Activated T-cell treated with anti-CD3 and anti-CD28 coated beads for 48 hours (primary cell): Measurements from ENCODE around the gene ABCC5.
"Not testable (repeated sequence)": the region's sequence is repeated elsewhere in the genome, so short reads cannot be mapped to it uniquely, and the experiment has no call there.

Experiments
- DNase-seq: peaks from one replicate; pipeline ENCODE4 v3.0.0-alpha.2; 2020; ENCODE audit warnings: low read depth

ABCC5 gene

DNA sequence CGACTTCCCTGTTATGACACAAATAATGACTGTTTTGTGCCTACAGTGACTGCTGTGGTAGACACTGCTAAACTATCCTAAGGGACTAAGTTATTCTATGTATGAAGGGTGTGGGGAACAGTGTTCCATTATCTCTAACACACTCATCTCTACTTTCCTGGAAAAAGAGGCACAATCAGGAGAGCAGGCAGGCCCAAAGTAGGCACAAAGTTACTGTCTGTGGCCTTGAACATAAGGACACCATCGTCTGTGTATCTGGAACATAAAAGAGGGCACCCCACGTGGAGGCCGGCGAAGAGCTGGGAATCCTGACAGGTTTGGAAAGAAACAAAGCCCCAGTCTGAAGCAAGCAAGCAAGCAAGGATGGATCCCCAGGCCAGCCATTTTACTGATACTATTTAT is 1.5 kb downstream of the ABCC5 start:
- no peak for DNase-seq

DNA sequence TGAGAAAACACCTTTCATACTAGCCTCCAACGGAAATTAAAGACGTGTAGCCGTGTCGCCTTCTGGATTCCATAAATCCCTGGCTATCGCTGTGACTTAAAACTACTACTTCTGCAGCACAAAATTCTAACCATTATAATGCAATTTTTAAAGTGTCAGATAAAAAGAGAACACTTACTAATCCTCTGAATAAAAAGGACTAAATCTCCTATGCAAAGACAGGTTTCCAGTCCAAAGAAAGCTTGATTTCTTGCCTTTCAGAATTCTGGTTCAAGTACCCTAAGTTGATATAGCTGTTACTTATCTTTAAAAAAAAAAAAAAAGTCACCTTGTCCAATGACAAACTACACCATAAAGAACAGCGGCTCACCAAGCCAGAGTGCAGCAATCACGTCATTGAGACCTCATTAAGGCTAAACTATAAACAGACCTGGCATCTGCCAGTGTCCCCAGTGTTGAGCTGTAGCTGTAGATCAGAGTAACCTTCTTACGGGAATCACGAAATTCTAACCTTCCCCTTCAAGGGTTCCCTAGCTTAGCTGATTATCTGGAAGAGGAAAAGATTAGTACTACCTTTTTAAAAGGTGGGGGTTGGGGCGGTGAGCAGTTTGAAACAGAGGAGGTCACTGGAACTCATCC is 2.2 kb downstream of the ABCC5 start:
- DNase-seq: no peak

DNA sequence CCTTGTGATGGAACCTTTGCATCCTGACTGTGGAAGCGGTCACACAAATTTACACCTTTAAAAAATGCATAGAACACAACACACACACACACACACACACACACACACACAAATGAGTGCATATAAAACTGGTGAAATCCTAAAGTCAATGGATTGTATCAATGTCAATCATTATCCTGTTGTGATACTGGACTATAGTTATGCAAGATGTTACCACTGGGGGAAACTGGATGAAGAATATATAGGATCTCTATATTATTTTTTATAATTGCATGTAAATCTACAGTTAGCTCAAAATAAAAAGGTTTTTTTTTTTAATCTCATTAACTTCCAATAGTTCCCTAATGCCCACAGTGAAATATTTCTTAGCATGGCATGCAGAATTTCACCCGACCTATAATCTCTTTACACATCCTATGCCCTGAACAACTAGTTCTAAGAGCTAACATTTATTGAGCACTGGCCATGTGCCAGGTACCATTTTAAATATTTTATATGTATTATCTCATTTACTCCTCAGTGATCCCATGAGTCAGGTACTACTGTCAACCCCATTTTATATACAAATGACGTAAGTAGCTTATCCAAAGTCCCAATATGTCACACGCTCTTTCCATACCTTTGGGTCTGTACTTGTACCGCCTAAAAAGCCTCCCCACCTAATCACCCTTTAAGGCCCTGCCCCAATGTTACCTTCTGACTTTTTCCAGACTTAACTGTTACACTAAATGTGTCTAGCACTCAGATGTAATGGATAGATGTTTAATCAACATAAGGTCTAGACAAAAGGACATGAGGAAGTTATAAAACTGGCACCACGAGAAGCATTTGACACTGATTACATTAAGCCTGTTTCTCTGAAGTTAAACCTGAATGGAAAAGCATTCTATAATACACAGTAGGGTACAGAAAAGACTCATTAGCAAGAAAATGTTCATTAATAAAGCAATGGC is 5.5 kb downstream of the ABCC5 start:
- no peak for DNase-seq

DNA sequence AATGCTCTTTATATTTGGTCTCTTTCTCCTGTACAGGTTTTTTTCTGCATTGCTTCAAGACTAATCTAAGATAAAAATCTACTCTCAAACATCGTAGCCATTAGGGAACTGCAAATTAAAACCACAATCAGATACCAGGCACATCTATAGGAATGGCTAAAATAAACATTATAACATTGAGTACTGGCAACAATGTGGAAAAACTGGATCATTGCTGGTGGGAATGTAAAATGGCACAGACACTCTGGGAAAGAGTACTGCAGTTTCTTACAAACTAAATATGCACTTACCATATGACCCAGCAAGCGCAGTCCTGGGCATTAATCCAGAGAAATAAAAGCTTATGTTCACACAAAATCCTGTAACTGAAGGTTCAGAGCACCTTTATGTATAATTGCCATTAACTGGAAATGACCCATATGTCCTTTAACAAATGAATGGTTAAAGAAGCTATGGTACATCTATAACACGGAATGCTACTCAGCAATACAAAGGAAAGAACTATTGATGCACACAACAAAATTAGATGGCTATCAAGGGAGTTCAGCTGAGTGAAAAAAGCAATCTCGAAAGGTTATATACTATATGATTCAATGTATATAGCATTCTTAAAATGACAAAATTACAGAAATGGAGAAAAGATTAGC is 6.3 kb downstream of the ABCC5 start:
- no peak for DNase-seq

DNA sequence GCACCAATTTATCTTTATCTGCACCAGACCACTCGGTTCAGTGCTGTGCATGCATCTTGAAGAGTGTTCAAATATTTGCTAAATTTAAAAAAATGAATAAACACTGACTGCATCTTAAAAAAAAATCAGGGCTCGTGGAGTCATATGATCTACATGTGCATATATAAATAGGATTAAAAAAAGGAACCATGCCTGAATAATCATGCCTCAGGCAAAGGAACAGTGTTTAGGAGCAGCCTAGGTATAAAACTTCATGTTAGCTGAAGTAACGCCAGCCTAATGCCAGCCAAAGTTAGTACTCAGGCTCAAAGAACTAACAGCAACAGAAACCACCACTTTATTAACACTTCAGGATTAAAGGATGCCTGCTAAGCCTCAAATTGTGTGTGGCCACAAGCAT is 9.5 kb downstream of the ABCC5 start:
- DNase-seq: no peak

DNA sequence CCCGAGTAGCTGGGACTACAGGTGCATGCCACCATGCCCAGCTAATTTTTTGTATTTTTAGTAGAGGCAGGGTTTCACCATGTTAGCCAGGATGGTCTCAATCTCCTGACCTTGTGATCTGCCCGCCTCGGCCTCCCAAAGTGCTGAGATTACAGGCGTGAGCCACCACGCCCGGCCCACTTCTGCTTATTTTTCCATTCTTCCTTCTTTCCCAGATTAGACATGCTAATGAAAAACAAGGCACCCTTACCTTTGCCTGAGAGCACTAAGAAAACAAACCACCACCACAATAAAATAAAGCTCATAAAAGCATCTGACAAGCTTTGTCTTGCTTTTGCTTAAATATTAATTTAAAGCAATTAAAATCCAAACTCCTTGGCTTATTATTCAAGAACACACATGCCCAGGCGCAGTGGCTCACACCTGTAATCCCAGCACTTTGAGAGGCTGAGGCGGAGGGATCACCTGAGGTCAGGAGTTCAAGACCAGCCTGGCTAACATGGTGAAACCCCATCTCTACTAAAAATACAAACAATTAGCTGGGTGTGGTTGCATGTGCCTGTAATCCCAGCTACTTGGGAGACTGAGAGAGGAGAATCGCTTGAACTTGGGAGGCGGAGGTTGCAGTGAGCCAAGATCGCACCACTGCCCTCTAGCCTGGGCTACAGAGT is 10.4 kb downstream of the ABCC5 start:
- not testable (repeated sequence) for DNase-seq

DNA sequence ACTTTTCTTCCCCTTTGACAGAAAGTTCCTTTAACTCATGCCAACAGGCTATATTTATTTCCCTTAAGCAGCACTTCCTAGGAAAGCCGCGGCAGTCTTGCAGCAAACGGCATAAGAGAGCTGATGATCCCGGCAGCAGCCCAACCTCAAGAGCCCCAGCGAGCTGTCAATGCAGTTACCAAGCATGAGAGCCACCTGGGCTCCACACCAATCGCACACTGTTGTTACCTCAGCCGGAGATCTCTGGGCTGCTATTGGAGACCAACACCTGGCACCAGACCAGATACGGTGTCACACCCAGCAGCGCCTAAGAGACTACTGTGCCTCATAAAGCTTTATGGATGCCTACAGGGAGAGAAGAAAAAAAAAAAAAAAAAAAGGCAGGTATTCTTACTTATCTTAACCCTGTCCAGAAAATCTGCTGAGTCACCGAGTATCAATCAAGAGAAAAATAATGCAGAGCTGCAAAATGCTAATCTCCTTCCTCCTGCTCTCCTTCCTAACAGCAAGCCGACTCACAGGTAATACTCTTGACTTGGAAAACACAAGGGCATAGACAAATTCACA is 11.7 kb downstream of the ABCC5 start:
- DNase-seq: no peak

DNA sequence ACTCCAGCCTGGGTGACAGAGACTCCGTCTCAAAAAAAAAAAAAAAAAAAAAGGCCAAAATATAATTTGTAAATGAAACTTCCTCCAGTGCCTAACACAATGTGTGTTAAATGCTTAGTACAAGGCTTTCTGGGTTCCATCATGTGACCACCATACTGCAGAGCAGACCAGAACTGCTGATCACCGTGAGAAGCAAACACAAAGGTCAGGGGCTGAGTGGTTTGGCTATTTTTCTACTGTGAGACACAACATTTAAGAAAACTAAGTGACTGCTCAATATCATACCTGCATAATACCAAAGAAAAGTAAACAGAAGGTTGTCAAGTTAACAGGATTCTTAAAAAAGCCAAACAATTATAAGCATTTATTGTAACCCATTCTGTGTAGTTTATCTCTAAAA is 13.2 kb downstream of the ABCC5 start:
- DNase-seq: no peak

DNA sequence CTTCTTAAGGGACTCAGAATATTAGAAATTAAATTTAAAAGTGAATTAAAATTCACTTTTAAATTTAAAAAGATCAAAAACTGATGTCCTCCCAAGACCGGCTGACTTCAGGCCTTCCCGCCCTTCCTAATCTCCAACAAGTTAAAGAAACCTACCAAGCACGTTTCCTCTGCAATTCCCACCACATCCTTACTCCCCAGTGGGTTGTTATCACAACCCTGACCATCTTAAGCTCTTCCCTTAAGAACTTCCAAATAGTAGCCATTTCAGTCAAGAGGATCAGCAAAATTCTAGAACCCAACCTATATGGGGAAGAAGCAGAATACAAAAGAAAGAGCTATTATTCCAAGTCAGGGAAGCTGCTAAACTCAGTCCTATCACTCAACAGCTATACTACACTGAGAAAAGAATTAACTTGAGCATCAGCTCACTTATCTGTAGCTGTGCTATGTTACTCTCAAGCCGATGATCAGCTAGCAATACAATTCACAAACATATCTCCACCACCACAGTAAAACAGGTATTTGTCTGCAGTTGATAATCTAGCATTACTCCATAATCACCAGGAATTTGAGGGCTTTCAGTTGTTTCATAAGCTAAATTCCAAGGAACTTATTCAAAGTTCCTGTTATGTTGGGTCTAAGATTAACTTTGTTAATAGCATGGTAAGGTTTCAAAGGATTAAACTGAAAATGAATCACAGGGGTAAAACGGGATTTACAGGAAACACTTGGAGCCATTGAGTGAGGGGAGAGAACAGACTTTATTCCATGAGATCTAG is 14.3 kb downstream of the ABCC5 start:
- DNase-seq: no peak

DNA sequence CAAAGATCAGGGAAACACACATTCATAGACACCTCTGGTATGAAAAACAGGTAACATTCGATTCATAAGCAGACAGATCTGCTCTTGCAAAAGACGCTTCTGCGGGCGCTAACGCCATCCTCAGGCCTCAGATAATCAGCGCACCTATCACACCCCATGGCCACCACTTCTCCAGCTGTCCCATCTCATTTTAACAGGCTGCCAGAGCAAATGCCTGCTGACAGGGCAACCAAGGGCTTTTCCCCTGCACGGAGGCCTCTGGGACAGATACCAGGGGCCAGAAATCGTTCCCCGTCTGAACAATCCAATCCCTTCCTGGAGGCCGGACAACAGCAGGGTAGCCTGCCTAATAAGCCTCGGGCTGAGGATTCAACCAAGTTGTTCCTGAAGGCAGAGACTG is 15.2 kb downstream of the ABCC5 start:
- no peak for DNase-seq

DNA sequence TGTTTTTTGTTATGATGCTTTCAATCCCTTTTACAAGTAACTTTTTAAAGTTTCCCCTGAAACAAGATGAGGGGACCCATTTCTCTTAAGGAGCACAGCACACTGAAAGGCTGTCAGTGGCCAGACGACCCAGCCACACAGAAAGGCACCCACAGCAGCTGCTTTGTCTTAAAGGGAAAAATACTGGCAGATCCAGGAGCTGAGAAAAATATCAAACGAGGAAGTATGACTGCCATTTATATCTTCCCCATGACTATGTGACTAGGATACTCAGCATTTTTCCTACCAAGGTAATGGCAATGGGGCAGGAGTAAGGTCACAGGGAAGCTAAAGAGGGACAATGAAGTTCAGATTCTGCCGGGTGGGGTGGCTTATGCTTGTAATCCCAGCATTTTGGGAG is 15.9 kb downstream of the ABCC5 start:
- DNase-seq: no peak

DNA sequence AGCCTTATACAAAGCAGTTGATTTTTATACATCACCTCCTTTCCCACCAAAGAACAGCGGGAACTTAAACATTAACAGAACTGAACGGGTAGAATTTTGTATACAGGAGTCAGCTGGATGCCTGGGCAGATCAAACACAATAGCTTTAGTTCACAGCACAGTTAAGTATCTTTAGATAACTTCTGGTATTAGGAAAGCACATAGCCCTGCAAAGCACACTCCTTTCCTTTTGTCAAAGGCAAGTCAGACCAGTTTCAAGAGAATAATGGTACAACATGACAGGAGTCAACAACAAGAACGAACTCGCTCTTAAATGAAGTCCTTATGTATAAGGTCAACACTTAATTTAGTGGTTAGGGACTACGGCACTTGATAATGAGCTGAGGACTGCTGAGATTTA is 26.3 kb downstream of the ABCC5 start:
- DNase-seq: no peak

DNA sequence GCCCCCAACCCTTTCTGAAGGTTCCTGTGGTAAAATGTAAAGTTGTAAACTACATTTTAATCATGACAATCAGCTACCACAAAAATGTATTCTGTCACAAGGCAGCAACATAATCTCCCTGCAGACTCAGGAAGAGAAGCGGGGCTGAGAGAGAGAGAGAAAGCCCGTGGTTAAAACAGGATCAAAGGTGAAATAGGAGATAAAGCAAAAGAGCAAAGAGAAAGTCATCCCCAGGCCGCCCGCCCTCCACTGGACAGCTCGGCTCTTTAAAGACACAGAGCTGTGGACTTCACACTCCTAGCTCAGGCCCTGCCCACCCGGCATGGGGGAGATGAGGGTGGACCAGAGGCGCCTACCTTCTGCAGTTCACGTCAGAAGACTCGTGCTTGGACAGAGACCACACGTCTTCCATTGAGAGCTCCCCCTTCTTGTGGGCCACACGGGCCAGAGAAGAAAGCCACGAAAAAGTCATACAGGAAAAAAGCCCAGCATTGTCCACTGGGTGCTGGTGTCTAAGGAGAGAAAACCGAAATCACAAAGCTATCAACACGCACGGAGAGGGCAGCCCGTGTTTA is 29.4 kb downstream of the ABCC5 start:
- no peak for DNase-seq

DNA sequence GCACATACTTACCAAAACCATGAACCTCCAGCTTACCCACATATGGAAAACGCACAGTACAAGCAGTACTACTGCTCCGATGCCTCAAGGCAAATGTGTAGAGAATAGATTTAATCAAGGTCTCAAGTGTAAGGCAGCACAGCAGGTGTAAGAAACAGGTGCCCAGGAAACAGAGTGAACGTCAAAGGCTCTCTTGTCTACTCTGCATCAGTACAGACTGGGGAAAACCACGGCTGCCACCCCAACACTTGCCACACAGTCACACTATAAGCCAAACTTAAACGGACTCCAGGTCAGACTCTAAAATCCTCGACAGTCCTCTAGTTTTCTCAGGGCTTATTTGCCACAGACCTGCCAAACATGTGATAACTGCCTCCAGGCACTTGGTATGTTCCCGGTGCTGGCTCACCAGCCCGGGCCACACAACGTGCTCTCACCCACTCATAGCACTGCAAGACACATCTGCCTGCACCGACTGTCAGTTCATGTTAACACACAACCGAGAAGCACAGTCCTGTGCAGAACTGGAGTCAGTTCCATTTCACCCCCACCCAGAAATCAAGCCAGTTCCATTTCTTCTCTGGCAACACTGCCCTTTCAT is 30.6 kb downstream of the ABCC5 start:
- DNase-seq: no peak

DNA sequence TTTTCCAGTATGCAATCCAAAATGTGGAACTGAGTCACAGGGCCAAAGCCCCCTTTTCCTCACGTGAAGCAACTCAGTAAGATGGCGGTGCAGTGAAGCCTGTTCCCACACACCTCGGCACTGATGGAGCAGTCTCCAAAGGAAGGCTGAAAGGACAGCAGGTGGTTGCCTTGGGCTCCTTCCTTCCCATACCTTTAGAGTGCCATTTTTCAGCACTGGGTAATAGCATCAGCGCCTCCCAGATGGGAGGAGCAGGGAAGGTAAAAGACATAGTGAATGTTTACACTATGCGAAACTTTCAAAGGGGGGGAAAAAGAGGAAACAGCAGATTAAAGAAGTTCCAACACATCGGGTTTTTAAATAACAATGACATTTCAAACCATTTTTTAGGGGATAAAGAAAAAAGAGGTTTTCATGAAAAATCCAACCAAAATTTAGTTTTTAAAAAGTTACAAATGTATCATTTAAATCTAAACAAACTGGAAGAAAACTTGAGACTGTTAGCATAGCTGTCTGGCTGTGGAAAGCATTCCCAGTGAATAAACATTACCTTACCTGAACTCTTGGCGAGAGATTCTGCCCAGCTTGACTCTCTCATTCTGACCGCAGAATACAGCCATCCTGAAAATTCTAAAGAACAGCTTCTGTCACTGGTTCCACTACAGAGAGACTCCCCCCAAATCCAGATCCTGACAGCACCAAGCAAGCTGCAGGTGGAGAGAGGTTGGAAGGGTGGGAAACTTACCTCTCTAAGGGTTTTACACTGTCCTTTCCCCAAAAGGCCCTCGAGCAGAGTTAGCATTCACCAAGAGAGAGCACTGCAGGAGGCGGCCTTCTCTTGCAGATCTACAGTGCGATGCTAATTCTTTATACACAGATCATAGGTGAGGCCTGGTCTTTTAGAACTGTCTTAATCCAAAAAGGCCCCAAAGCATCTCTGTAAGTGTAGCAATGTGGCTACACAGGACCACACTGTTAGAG is 32.6 kb downstream of the ABCC5 start:
- no peak for DNase-seq

DNA sequence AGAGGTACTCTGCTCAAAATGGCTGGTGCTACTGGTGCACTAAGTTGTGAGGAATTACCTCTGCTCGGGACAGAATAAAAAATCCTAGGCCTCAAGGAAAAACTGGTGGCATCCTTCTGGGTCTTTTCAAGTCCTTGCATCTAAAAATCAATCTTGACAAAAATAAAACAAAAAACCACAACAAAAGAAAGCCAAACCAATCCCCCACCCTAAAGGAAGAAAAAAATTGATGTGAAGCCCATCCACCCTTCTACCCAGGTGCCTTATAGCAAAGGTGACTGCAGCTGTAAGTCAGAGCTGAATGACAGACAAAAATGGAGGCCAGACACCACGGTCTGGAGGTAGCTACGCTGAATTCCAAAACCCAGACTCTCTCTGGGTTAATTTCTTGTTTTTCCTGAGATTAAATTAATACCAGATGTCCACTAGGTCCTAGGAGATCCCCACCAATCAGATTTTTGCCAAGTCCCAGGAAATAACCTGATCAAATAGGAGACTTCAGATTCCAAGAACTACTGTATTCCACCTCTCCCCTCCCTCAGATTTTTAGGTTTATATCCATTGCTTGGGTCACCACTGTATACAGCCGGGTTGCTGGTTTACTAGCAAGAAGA is 33.5 kb downstream of the ABCC5 start:
- DNase-seq: no peak

DNA sequence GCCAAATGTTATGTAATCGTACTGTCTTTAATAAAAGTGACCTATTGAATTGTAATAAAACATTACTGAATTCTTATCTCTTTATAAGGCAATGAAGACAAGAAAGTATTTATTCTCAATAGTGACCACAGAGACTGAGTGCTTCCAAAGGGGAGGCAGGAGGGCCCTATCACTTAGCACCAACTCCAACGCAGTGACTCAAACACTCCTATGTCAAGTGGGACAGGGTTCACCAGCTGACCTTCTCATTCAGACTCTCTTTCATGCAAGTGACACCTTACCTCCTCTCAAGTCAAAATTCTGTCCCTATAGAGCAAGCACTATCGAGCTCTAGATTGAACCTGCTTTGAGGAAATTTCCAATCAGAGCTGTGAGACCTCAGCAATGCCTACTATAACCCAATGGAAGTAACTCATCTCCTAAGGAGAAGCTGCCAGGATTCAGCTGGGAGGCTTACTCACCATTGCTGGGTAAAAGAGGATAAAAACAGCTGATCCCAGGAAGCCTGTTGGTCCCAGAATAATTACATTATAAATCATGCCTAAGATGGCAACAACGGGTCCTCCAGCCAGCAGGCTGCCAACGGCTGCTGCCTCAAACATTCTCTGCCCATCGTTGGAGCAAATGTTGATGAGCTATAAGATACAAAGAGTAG is 35.6 kb downstream of the ABCC5 start:
- DNase-seq: no peak

DNA sequence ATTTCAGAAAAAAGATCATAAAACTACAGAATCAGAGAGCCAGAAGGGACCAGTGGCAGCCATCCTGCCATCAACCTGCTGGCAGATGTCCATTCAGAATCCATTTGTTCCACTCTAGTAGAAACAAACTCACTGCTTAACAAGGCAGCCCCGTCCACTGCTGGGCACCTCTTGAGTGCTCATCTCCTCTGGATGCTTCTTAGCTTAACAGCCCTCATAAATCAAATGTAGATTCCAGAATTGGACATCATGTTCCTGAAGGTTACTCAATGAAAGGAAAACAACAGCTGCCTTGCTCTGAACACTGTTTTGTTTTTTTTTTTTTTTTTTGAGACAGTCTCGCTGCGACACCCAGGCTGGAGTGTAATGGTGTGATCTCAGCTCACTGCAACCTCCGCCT is 37.3 kb downstream of the ABCC5 start:
- no peak for DNase-seq
